ENCODE results near the gene CCDC174. TPM values are rescaled to one million over a fixed set of nuclear protein-coding genes. Genes with fewer than 3 reads are reported as not detected.

CCDC174 gene
- total and polyA plus RNA-seq, 4 donors = 4.9 to 14.2 (median 7.0) TPM

GRCh38 chr3:14646589-14647413 is 4.8 kb upstream of the CCDC174 start (continued):
- TF ChIP-seq SP1 (IDR thresholded peaks at IDR 0.05) = no peak
- TF ChIP-seq, protein P1, sequence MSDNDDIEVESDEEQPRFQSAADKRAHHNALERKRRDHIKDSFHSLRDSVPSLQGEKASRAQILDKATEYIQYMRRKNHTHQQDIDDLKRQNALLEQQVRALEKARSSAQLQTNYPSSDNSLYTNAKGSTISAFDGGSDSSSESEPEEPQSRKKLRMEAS (IDR thresholded peaks at IDR 0.05) = no peak
- no peak for TF ChIP-seq JUND (IDR thresholded peaks at IDR 0.05)

- no peak for TF ChIP-seq REST (IDR thresholded peaks at IDR 0.05)
- TF ChIP-seq HNF4G (IDR thresholded peaks at IDR 0.05) = no peak
- TF ChIP-seq GABPA (IDR thresholded peaks at IDR 0.05 in 1 of 2, conservative IDR thresholded peaks at IDR 0.05 in 1 of 2) = peak in 1 of 2 donors; percentile 9
- TF ChIP-seq TAF1 (conservative IDR thresholded peaks at IDR 0.05) = no peak
- peak in 1 of 2 donors; percentile 4 for TF ChIP-seq HNF4A (conservative IDR thresholded peaks at IDR 0.05)
- TF ChIP-seq JUND (IDR thresholded peaks at IDR 0.05) = no peak
- no peak for TF ChIP-seq FOXA2 (IDR thresholded peaks at IDR 0.05)
- TF ChIP-seq NR2F2 (IDR thresholded peaks at IDR 0.05) = peak; percentile 57
- TF ChIP-seq, protein P1 (IDR thresholded peaks at IDR 0.05) = no peak
- no peak for TF ChIP-seq SP1 (IDR thresholded peaks at IDR 0.05)
- TF ChIP-seq ZBTB33 (IDR thresholded peaks at IDR 0.05) = no peak
- TF ChIP-seq EGR1 (IDR thresholded peaks at IDR 0.05; ENCODE audit: low read depth in 2 of 2) = no peak
- peak; percentile 26 for TF ChIP-seq YY1 (IDR thresholded peaks at IDR 0.05)
- TF ChIP-seq FOXA1 (IDR thresholded peaks at IDR 0.05) = no peak
- TF ChIP-seq RAD21 (IDR thresholded peaks at IDR 0.05) = no peak
- TF ChIP-seq RXRA (IDR thresholded peaks at IDR 0.05) = peak in 1 of 2 donors; percentile 16
- TF ChIP-seq CTCF (IDR thresholded peaks at IDR 0.05; ENCODE audit: low read depth, low read length, missing input control) = no peak
- TF ChIP-seq, protein P2, sequence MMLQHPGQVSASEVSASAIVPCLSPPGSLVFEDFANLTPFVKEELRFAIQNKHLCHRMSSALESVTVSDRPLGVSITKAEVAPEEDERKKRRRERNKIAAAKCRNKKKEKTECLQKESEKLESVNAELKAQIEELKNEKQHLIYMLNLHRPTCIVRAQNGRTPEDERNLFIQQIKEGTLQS (IDR thresholded peaks at IDR 0.05) = no peak
- DNase-seq (ENCODE audit: low spot score) = no peak
- H3K9ac ChIP-seq (ENCODE audit: low read depth in 1 of 2, low read length in 2 of 2) = no peak overlapping the region
- 61% methylated on average over 19 of the region's 19 CpGs for WGBS
- no peaks in the 10 kb centered on the region for H3K36me3 ChIP-seq (ENCODE audit: control insufficient read depth in 4 of 4, insufficient read depth in 3 of 4, low read depth in 1 of 4, low read length in 3 of 4)
- H3K4me1 ChIP-seq (ENCODE audit: control insufficient read depth in 4 of 4, insufficient read depth in 4 of 4, low read length in 3 of 4) = peaks cover 6 to 35% (median 32%) of the 10 kb centered on the region in 4 donors
- no peak overlapping the region for H3K4me3 ChIP-seq (ENCODE audit: low read depth in 1 of 3, low read length in 3 of 3)
- H3K27me3 ChIP-seq (ENCODE audit: control insufficient read depth in 4 of 4, insufficient read depth in 4 of 4, low read length in 3 of 4) = no peaks in the 10 kb centered on the region
- H3K27ac ChIP-seq (ENCODE audit: low read depth in 1 of 2, low read length in 2 of 2) = peak overlapping the region in 1 of 2 donors; percentile 30
- H3K9me3 ChIP-seq (ENCODE audit: control insufficient read depth in 4 of 4, low read length in 3 of 4) = no peaks in the 10 kb centered on the region
Observed at GRCh38 chr3:14647976-14648955, 3.3 kb upstream of the CCDC174 start.

All from liver (tissue), 9 donors.